ENCODE data around the gene ZFP62.
"Not testable (repeated sequence)": the region's sequence is repeated elsewhere in the genome, so short reads cannot be mapped to it uniquely, and the experiment has no call there.

ZFP62 gene

GRCh38 chr5:180889381-180889780 lies 28.3 kb upstream of the ZFP62 start:
- no peaks in the 10 kb centered on the region for H3K36me3 ChIP-seq (ENCODE audit: insufficient read depth, low read length)
- no peaks in the 10 kb centered on the region; the same call in 1 of the 2 replicates for H3K9me3 ChIP-seq (ENCODE audit: low read length)
- no peaks in the 10 kb centered on the region for H4K20me1 ChIP-seq (ENCODE audit: insufficient read depth, low read length)
- no peaks in the 10 kb centered on the region; the same call in 1 of the 2 replicates for H3K27me3 ChIP-seq (ENCODE audit: insufficient read depth, low read length)
- H3K4me1 ChIP-seq (ENCODE audit: insufficient read depth, low read length, severe bottlenecking) = no peaks in the 10 kb centered on the region
- H3K4me3 ChIP-seq (ENCODE audit: low read depth, low read length, poor library complexity, severe bottlenecking) = no peak overlapping the region
- no peak overlapping the region for H2AFZ ChIP-seq (ENCODE audit: low read length)
- H3K27ac ChIP-seq (ENCODE audit: low read depth, low read length, poor library complexity, severe bottlenecking) = no peak overlapping the region
- H3K9ac ChIP-seq (ENCODE audit: low read length) = no peak overlapping the region
- TF ChIP-seq CTCF (IDR thresholded peaks at IDR 0.05; ENCODE audit: low read length) = no peak
- no peak for TF ChIP-seq EZH2 (IDR thresholded peaks at IDR 0.05; ENCODE audit: borderline replicate concordance, low read length)
- H3K79me2 ChIP-seq (ENCODE audit: insufficient read depth, low read length) = no peaks in the 10 kb centered on the region
- no peak overlapping the region for H3K4me2 ChIP-seq (ENCODE audit: low read length)
- H3K9me2 ChIP-seq (ENCODE audit: low read depth, low read length) = no peaks in the 10 kb centered on the region
- no peaks in the 10 kb centered on the region for H3F3A ChIP-seq (ENCODE audit: insufficient read depth, low read length)

GRCh38 chr5:180885845-180886529 lies 24.9 kb upstream of the ZFP62 start:
- not testable (repeated sequence) for H3K4me3 ChIP-seq (ENCODE audit: low read depth, low read length, poor library complexity, severe bottlenecking); H3K4me1 ChIP-seq (ENCODE audit: insufficient read depth, low read length, severe bottlenecking); H3K4me2 ChIP-seq (ENCODE audit: low read length); H3K79me2 ChIP-seq (ENCODE audit: insufficient read depth, low read length); H4K20me1 ChIP-seq (ENCODE audit: insufficient read depth, low read length); H3K9ac ChIP-seq (ENCODE audit: low read length); H3K9me2 ChIP-seq (ENCODE audit: low read depth, low read length); H3K36me3 ChIP-seq (ENCODE audit: insufficient read depth, low read length); H3K27ac ChIP-seq (ENCODE audit: low read depth, low read length, poor library complexity, severe bottlenecking); H3K9me3 ChIP-seq (ENCODE audit: low read length); H2AFZ ChIP-seq (ENCODE audit: low read length); H3K27me3 ChIP-seq (ENCODE audit: insufficient read depth, low read length); H3F3A ChIP-seq (ENCODE audit: insufficient read depth, low read length)

- no peaks in the 10 kb centered on the region for H3K79me2 ChIP-seq (ENCODE audit: insufficient read depth, low read length)
- no peak overlapping the region for H2AFZ ChIP-seq (ENCODE audit: low read length)
- H3K9me2 ChIP-seq (ENCODE audit: low read depth, low read length) = no peaks in the 10 kb centered on the region
- TF ChIP-seq CTCF (IDR thresholded peaks at IDR 0.05; ENCODE audit: low read length) (no peak), EZH2 (IDR thresholded peaks at IDR 0.05; ENCODE audit: borderline replicate concordance, low read length) (no peak)
- H3K36me3 ChIP-seq (ENCODE audit: insufficient read depth, low read length) = no peaks in the 10 kb centered on the region
- peaks cover 23% of the 10 kb centered on the region for H3K4me1 ChIP-seq (ENCODE audit: insufficient read depth, low read length, severe bottlenecking)
- no peaks in the 10 kb centered on the region for H4K20me1 ChIP-seq (ENCODE audit: insufficient read depth, low read length)
- no peak overlapping the region for H3K4me2 ChIP-seq (ENCODE audit: low read length)
- no peaks in the 10 kb centered on the region for H3F3A ChIP-seq (ENCODE audit: insufficient read depth, low read length)
- no peak overlapping the region for H3K27ac ChIP-seq (ENCODE audit: low read depth, low read length, poor library complexity, severe bottlenecking)
- no peaks in the 10 kb centered on the region for H3K9me3 ChIP-seq (ENCODE audit: low read length)
- no peak overlapping the region for H3K9ac ChIP-seq (ENCODE audit: low read length)
- H3K27me3 ChIP-seq (ENCODE audit: insufficient read depth, low read length) = no peaks in the 10 kb centered on the region
- no peak overlapping the region for H3K4me3 ChIP-seq (ENCODE audit: low read depth, low read length, poor library complexity, severe bottlenecking)
Observed at GRCh38 chr5:180875860-180876426, 14.9 kb upstream of the ZFP62 start.

Data from OCI-LY1 (cell line).